GM12878 (cell line): ENCODE results near the gene LOXL3. TPM values are rescaled to one million over a fixed set of nuclear protein-coding genes. Genes with fewer than 3 reads are reported as not detected.
A peak's percentile ranks its signal among the peaks of the same experiment; 100 is the strongest.

Source experiments
- ASH2L ChIP-seq: fragments of 300-600, 200-600 bp; sonication (generic); IDR thresholded peaks from 2 replicates; pipeline ENCODE4 v1.6.1; 2017; ENCODE audit warnings: low read depth, mild to moderate bottlenecking, borderline replicate concordance
- ATF7 ChIP-seq: fragments of 450-650 bp; IDR thresholded peaks from 2 replicates; pipeline ENCODE4 v1.6.1; 2016; ENCODE audit warnings: low read depth, mild to moderate bottlenecking
- CTCF ChIP-seq, 3 experiments: IDR thresholded peaks in 2 of 3; conservative IDR thresholded peaks in 1 of 3; 2 replicates each; pipeline ENCODE4 v1.5.1; 2011; ENCODE audit warnings: low read depth in 3 of 3, low read length in 3 of 3, mild to moderate bottlenecking in 3 of 3, control low read depth in 2 of 3, moderate library complexity in 2 of 3, inconsistent platforms in 1 of 3, mixed read lengths in 1 of 3; ENCODE audit not compliant: control insufficient read depth in 2 of 3, insufficient read depth in 1 of 3; ENCODE audit errors: extremely low read depth in 1 of 3
- CUX1 ChIP-seq: IDR thresholded peaks from 2 replicates; pipeline ENCODE4 v1.6.1; 2012; ENCODE audit warnings: improper control_type of control experiment, low read depth, low read length; ENCODE audit not compliant: insufficient replicate concordance
- E4F1 ChIP-seq: fragments of 450-650 bp; IDR thresholded peaks from 2 replicates; pipeline ENCODE4 v1.6.1; 2018; ENCODE audit warnings: borderline replicate concordance, mild to moderate bottlenecking; ENCODE audit not compliant: partially characterized antibody
- NFYB ChIP-seq: IDR thresholded peaks from 2 replicates; pipeline ENCODE4 v1.6.1; 2011; ENCODE audit warnings: low read depth, mild to moderate bottlenecking, low read length, improper control_type of control experiment, moderate library complexity; ENCODE audit not compliant: insufficient read depth
- PAX8 ChIP-seq: fragments of 450-650 bp; IDR thresholded peaks from 2 replicates; pipeline ENCODE4 v1.6.1; 2017; ENCODE audit warnings: mild to moderate bottlenecking, moderate library complexity
- POLR2AphosphoS5 ChIP-seq: IDR thresholded peaks from 2 replicates; pipeline ENCODE4 v1.6.1; 2011; ENCODE audit warnings: mild to moderate bottlenecking, low read length, inconsistent platforms
- RCOR1 ChIP-seq: conservative IDR thresholded peaks from 2 replicates; pipeline ENCODE4 v1.6.1; 2012; ENCODE audit warnings: low read depth, low read length, improper control_type of control experiment
- SREBF1 ChIP-seq: IDR thresholded peaks from 2 replicates; pipeline ENCODE4 v1.6.1; 2012; ENCODE audit warnings: mild to moderate bottlenecking, low read length
- ZBTB33 ChIP-seq: fragments of 450-650 bp; IDR thresholded peaks from 2 replicates; pipeline ENCODE4 v1.6.1; 2017; ENCODE audit warnings: mild to moderate bottlenecking
- ZBTB4 ChIP-seq: fragments of 450-650 bp; formaldehyde crosslinking; IDR thresholded peaks from 2 replicates; pipeline ENCODE4 v1.4.0; 2022; ENCODE audit warnings: mild to moderate bottlenecking, moderate library complexity
- polyA plus RNA-seq, 11 experiments: library from polyadenylated mRNA; depleted of rRNA in 4 of 11; unstranded in 6 of 11; stranded (reverse) in 5 of 11; fragments of >200 nt; fragmentation: Nextera tagmentation in 4 of 11; fragmentation: Illumina TruSeq in 1 of 11; extraction: Ambion mirVana in 4 of 11; extraction: Trizol in 1 of 11; gene quantifications; 1 replicate in 1 of 11; 2 replicates in 10 of 11; pipeline versions ENCODE4 v1.2.1 to v1.2.3, GENCODE V29; 2011 to 2016; ENCODE audit warnings: inconsistent platforms in 2 of 11, missing spikeins in 2 of 11, low read depth in 1 of 11
- total RNA-seq, 4 experiments: library from RNA; depleted of rRNA in 3 of 4; stranded (reverse); fragments of >200 nt in 3 of 4; fragmentation: Illumina TruSeq in 1 of 4; extraction: Trizol in 1 of 4; gene quantifications; 2 replicates each; pipeline versions ENCODE4 v1.2.1 to v1.2.3, GENCODE V29; 2013 to 2021

Gene LOXL3
- total and polyA plus RNA-seq, 10 of the 15 experiments (the other 5 are each of a cell fraction or from before 2014, with no cell fraction given): 6.2 to 40.9 (median 23.3) TPM

- TF ChIP-seq SREBF1 (no peak), ZBTB4 (CRISPR knock-in tag) (no peak), POLR2AphosphoS5 (peak; percentile 91), CUX1 (no peak), ASH2L (peak; percentile 94; the same call in 1 of the 2 replicates), NFYB (peak; percentile 55; the same call in 1 of the 2 replicates), E4F1 (peak; percentile 66), ZBTB33 (no peak), RCOR1 (0 out of 2 replicates have a peak, but pooled peaks have one; percentile 59), ATF7 (0 out of 2 replicates have a peak, but pooled peaks have one; percentile 36), CTCF (IDR thresholded peaks at IDR 0.05 in 2 of 3, conservative IDR thresholded peaks at IDR 0.05 in 1 of 3; ENCODE audit: control insufficient read depth in 2 of 3, extremely low read depth in 1 of 3, insufficient read depth in 1 of 3, low read depth in 3 of 3, low read length in 3 of 3) (peak; percentile 64 to 75 (median 71)), PAX8 (no peak)
Observed at GRCh38 chr2:74507145-74507925, 46.4 kb downstream of the LOXL3 start, which contains the start of gene PCGF1 (continued).
